GM23248 (cell line): ENCODE measurements around the gene PEX26.

Source experiments
- EZH2 ChIP-seq: fragments of 200-600 bp; sonication (generic); IDR thresholded peaks from 2 replicates; pipeline ENCODE4 v1.6.1; 2018; ENCODE audit warnings: antibody characterized with exemption, mild to moderate bottlenecking; ENCODE audit not compliant: insufficient read depth, poor library complexity, severe bottlenecking
- EZH2phosphoT487 ChIP-seq: fragments of 200-600 bp; sonication (generic); IDR thresholded peaks from 2 replicates; pipeline ENCODE4 v1.6.1; 2018; ENCODE audit warnings: antibody characterized with exemption, moderate library complexity, mild to moderate bottlenecking, low read depth; ENCODE audit not compliant: insufficient read depth

DNA sequence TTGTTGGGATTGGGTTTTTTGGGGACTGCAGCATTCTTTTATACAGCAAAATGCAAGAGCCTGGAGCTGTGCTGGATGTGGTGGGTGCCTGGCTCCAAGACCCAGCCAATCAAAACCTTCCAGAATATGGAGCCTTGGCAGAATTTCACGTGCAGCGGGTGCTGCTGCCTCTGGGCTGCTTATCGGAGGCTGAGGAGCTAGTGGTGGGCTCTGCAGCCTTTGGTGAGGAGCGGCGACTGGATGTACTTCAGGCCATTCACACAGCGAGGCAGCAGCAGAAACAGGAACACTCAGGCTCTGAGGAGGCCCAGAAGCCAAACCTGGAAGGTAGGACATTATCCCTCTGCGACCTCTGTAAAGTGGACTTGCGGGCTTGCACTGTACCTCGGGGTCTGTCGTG lies 5.6 kb downstream of the PEX26 start:
- TF ChIP-seq EZH2phosphoT487, result no peak
- no peak for TF ChIP-seq EZH2
